Measurements from ENCODE around the gene LCN10. TPM values are rescaled to one million over a fixed set of nuclear protein-coding genes. Genes with fewer than 3 reads are reported as not detected.
A peak's percentile ranks its signal among the peaks of the same experiment; 100 is the strongest.

LCN10 gene
- total RNA-seq, 1 donor from 2014 or later = not detected

- Mint-ChIP-seq H3K4me3 (ENCODE audit: unreplicated experiment) (no peak overlapping the region), H3K4me1 (ENCODE audit: low read depth) (no peaks in the 10 kb centered on the region), H3K27me3 (ENCODE audit: low read depth) (peaks cover 10% of the 10 kb centered on the region), H3K9me3 (ENCODE audit: low read depth) (no peaks in the 10 kb centered on the region), H3K27ac (ENCODE audit: unreplicated experiment) (no peak overlapping the region), H3K36me3 (ENCODE audit: low read depth) (no peaks in the 10 kb centered on the region)
- no peak for TF ChIP-seq CTCF (IDR thresholded peaks at IDR 0.05)
- no peak for DNase-seq (ENCODE audit: low spot score)
Measured at GRCh38 chr9:136703276-136703860, 39.4 kb downstream of the LCN10 start.

GRCh38 chr9:136701668-136702053 lies 41.1 kb downstream of the LCN10 start:
- no peak overlapping the region for H3K27ac Mint-ChIP-seq (ENCODE audit: unreplicated experiment)
- H3K27me3 Mint-ChIP-seq (ENCODE audit: low read depth) = peaks cover 13% of the 10 kb centered on the region
- no peaks in the 10 kb centered on the region for H3K36me3 Mint-ChIP-seq (ENCODE audit: low read depth)
- TF ChIP-seq CTCF (IDR thresholded peaks at IDR 0.05) = no peak
- no peaks in the 10 kb centered on the region for H3K4me1 Mint-ChIP-seq (ENCODE audit: low read depth)
- no peaks in the 10 kb centered on the region for H3K9me3 Mint-ChIP-seq (ENCODE audit: low read depth)
- DNase-seq (ENCODE audit: low spot score) = no peak
- no peak overlapping the region for H3K4me3 Mint-ChIP-seq (ENCODE audit: unreplicated experiment)

- TF ChIP-seq CTCF (IDR thresholded peaks at IDR 0.05) = no peak
- H3K4me3 Mint-ChIP-seq (ENCODE audit: unreplicated experiment) = no peak overlapping the region
- H3K9me3 Mint-ChIP-seq (ENCODE audit: low read depth) = no peaks in the 10 kb centered on the region
- H3K36me3 Mint-ChIP-seq (ENCODE audit: low read depth) = no peaks in the 10 kb centered on the region
- no peak for DNase-seq (ENCODE audit: low spot score)
- no peak overlapping the region for H3K27ac Mint-ChIP-seq (ENCODE audit: unreplicated experiment)
- H3K4me1 Mint-ChIP-seq (ENCODE audit: low read depth) = no peaks in the 10 kb centered on the region
- peaks cover 13% of the 10 kb centered on the region for H3K27me3 Mint-ChIP-seq (ENCODE audit: low read depth)
Measured at GRCh38 chr9:136700959-136701667, 41.6 kb downstream of the LCN10 start.

- no peaks in the 10 kb centered on the region for H3K9me3 Mint-ChIP-seq (ENCODE audit: low read depth)
- TF ChIP-seq CTCF (IDR thresholded peaks at IDR 0.05) = no peak
- peak overlapping the region; percentile 61 for H3K27ac Mint-ChIP-seq (ENCODE audit: unreplicated experiment)
- peaks cover 10% of the 10 kb centered on the region for H3K27me3 Mint-ChIP-seq (ENCODE audit: low read depth)
- no peaks in the 10 kb centered on the region for H3K4me1 Mint-ChIP-seq (ENCODE audit: low read depth)
- no peak overlapping the region for H3K4me3 Mint-ChIP-seq (ENCODE audit: unreplicated experiment)
- no peaks in the 10 kb centered on the region for H3K36me3 Mint-ChIP-seq (ENCODE audit: low read depth)
- DNase-seq (ENCODE audit: low spot score) = no peak
Measured at GRCh38 chr9:136700304-136700703, 42.4 kb downstream of the LCN10 start.

GRCh38 chr9:136698635-136699246 lies 44.0 kb downstream of the LCN10 start:
- TF ChIP-seq CTCF (IDR thresholded peaks at IDR 0.05) = no peak

More at GRCh38 chr9:136698635-136699246, 44.0 kb downstream of the LCN10 start:
- Mint-ChIP-seq H3K4me1 (ENCODE audit: low read depth) (no peaks in the 10 kb centered on the region), H3K27ac (ENCODE audit: unreplicated experiment) (no peak overlapping the region), H3K27me3 (ENCODE audit: low read depth) (peaks cover 10% of the 10 kb centered on the region), H3K4me3 (ENCODE audit: unreplicated experiment) (no peak overlapping the region), H3K9me3 (ENCODE audit: low read depth) (no peaks in the 10 kb centered on the region), H3K36me3 (ENCODE audit: low read depth) (no peaks in the 10 kb centered on the region)
- no peak for DNase-seq (ENCODE audit: low spot score)

Measured in chondrocyte (in vitro differentiated cells).